Measurements from ENCODE around the gene AQP11.
"Not testable (repeated sequence)": the region's sequence is repeated elsewhere in the genome, so short reads cannot be mapped to it uniquely, and the experiment has no call there.

Gene AQP11

DNA sequence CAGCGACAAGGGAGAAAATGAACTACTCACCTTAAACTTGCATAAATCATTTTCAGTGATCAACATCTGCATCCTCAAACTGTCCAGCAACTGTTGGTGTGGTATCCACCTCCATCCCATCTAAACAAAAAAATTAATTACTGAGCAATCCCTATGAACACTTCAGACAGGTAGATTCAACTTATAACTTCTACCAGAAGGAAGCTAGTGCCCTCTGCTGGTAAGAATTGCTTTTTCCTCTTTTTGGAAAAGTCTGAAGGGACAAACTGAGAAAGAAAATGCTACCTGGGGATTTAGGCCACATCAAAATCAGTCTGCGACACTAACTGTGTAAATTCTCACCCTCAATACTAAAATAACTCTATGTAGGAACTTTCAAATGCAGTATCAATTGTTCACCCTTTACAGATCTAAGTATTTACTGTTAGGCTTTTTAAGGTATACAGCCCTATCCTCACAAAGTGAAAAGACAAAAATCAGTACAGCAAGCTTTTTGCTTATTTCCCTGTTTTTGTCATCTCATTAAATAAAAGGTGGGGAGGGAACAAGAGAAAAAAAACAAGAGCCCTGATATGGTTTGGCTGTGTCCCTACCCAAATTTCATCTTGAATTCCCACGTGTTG lies 29.9 kb downstream of the AQP11 start:
- FAIRE-seq = no peak
- TF ChIP-seq, protein P1, sequence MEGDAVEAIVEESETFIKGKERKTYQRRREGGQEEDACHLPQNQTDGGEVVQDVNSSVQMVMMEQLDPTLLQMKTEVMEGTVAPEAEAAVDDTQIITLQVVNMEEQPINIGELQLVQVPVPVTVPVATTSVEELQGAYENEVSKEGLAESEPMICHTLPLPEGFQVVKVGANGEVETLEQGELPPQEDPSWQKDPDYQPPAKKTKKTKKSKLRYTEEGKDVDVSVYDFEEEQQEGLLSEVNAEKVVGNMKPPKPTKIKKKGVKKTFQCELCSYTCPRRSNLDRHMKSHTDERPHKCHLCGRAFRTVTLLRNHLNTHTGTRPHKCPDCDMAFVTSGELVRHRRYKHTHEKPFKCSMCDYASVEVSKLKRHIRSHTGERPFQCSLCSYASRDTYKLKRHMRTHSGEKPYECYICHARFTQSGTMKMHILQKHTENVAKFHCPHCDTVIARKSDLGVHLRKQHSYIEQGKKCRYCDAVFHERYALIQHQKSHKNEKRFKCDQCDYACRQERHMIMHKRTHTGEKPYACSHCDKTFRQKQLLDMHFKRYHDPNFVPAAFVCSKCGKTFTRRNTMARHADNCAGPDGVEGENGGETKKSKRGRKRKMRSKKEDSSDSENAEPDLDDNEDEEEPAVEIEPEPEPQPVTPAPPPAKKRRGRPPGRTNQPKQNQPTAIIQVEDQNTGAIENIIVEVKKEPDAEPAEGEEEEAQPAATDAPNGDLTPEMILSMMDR (IDR thresholded peaks at IDR 0.05; ENCODE audit: insufficient read depth, missing control alignments) = peak; percentile 63
- no peak for DNase-seq (ENCODE audit: insufficient read length, low spot score)

DNA sequence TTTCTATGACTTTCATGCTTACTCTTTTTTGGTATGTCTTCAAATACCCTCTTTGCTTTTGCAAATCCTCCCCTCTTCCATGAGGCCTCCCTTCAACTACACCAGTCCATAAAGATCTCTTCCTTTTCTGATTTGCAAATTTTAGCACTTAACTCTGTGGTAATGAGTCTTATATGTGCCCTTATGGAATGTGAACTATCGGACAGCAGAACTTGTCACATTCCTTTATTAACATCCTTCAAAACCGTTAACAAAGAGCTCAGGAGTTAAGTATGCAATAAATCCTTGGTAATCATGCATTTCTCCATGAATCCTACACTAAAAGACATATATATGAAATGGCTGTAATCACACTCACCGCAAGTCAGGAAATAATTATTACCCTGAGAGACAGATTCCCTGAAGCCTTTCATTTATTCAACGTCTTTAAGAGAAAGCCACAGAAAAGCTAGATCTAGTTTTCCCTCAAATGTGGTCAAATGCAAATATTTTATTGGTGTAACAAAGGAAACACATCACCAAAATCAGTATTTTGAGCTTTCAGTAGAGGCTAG lies 40.5 kb downstream of the AQP11 start:
- no peak for DNase-seq (ENCODE audit: insufficient read length, low spot score)
- TF ChIP-seq, protein P1 (IDR thresholded peaks at IDR 0.05; ENCODE audit: insufficient read depth, missing control alignments) = no peak
- no peak for FAIRE-seq

DNA sequence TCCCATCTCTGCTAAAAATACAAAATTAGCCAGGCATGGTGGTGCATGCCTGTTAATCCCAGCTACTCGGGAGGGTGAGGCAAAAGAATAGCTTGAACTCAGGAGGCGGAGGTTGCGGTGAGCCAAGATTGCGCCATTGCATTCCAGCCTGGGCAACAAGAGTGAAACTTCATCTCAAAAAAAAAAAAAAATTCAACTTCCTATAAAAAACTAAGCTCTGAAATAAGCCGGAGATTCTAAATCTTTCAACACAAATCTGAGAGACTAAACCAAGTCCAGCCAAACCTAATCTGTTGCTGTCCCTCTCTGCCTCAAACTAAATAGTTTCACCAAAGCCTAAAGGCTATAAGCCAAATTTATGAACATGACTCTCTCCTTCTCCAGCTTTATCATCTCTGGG lies 44.2 kb downstream of the AQP11 start:
- DNase-seq (ENCODE audit: insufficient read length, low spot score); FAIRE-seq: not testable (repeated sequence)

DNA sequence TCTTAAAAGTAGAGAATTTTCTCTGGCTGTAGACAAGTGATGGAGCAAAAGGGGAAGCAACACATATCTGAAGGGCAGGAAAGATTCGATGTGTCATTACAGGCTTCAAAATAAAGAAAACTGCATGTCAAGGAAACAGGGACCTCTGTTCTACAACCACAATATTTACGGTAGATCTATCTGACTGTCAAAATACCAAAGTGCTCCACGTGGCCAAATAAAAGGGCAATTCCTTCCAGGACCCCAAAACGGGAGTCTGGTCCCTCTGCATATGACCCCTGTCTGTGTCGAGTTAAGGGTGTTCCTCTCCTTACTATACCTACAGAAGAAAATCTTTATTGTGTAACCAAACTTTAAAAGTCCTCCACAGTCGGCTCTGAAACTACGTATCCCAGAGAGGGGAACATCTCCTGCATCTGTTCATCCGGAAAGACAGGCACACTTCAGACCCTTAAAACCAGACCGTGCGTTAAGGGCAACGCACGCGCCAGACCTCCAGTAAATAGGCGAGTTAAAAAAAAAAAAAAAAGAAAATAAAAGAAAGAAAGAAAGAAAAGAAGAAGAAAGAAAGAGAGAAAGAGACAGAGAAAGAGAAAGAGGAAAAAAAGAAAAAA lies 47.1 kb downstream of the AQP11 start:
- DNase-seq (ENCODE audit: insufficient read length, low spot score) (no peak), FAIRE-seq (no peak)
- TF ChIP-seq, protein P1 (IDR thresholded peaks at IDR 0.05; ENCODE audit: insufficient read depth, missing control alignments) = no peak

DNA sequence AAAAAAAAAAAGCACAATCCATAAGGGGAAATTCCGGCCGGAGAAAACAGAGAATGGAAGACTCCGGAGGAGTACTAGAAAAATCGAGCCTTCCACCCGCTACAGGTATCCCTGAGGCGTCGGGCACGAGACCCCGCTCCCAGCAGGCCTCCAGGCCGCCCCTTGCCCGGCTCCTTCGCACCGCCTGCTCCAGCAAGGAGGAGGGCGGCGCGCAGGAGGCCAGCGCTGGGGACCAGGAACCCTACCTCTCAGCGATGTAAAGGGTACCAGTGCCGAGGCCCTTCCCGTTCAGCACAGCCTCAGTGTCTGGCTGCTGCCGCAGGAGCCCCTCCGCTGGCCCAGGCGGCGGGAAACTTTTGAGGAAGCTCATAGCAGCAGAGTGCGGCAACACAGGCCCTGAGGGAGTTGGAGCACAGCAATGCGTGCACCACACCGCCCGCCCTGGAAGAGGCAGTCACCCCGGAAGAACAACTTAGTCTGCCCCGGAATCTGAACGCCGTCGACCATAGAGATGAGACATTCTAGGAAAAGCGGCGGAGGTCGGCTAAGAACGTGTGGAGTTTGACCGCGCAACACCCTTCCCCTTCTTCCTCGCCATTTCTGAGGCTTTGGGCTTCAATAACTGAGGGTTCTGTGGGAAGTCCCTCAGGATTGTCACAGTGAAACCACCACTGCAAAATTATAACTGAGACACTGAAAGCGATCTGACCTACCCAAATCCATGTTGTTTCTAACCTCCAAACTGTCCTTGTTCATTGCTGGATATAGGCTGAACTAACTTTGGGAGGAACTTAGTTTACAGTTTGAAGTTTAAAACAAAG lies 47.8 kb downstream of the AQP11 start, which contains the start of gene CLNS1A:
TSS of gene CLNS1A (minus strand) at position 450 of the 821 bp plus-strand sequence. CDS start at position 370, 80 bp downstream.
- TF ChIP-seq, protein P1 (IDR thresholded peaks at IDR 0.05; ENCODE audit: insufficient read depth, missing control alignments) = no peak
- FAIRE-seq = no peak
- peak; percentile 32 for DNase-seq (ENCODE audit: insufficient read length, low spot score)

DNA sequence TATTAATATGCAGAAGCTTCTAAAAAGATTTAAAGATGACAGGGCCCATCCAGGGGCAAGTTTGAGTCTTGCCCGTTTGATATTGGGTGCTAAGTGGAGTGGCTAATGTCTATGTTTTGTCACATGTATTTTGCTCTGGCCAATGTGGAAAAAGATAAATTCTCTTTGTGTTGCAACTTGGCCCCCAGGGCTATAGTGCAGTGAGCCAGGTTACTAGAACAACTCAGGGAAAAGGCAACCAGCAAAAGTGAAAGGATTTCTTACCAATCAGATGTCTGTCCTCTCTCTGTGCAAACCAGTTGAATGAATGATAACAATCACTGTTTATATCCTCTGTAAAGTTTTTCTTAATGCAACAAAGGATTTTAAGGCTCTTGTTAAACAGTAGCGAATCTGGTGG lies 52.5 kb downstream of the AQP11 start:
- no peak for DNase-seq (ENCODE audit: insufficient read length, low spot score)
- TF ChIP-seq, protein P1 (IDR thresholded peaks at IDR 0.05; ENCODE audit: insufficient read depth, missing control alignments) = no peak
- no peak for FAIRE-seq

DNA sequence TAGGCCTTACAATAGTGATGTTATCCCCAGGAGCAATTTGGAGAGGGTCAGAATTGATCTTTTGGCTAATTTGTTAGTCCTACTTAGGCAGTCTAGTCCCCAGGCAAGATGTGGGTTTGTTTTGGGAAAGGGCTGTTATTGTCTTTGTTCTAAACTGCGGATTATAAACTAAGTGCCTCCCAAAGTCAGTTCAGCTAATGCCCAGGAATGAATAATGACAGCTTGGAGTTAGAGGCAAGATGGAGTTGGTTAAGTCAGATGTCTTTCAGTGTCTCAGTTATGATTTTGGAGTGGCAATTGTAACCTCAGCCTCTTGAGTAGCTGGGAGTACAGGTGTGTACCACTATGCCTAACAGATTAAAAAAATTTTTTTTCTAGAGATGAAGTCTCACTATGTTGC lies 55.1 kb downstream of the AQP11 start:
- FAIRE-seq (no peak), DNase-seq (ENCODE audit: insufficient read length, low spot score) (no peak)
- TF ChIP-seq, protein P1 (IDR thresholded peaks at IDR 0.05; ENCODE audit: insufficient read depth, missing control alignments) = no peak
